ENCODE results near the gene SLC17A8. TPM values are rescaled to one million over a fixed set of nuclear protein-coding genes. Genes with fewer than 3 reads are reported as not detected.

The SLC17A8 gene
- total RNA-seq, 1 donor from 2014 or later: not detected

GRCh38 chr12:100445081-100445481 is 88.2 kb downstream of the SLC17A8 start:
- DNase-seq (ENCODE audit: low read depth): no peak
- H3K36me3 ChIP-seq (ENCODE audit: control insufficient read depth, insufficient read depth, low read length): no peaks in the 10 kb centered on the region
- no peaks in the 10 kb centered on the region for H3K27me3 ChIP-seq (ENCODE audit: control insufficient read depth, insufficient read depth, low read length)
- H3K4me3 ChIP-seq (ENCODE audit: low read depth, low read length): no peak overlapping the region
- TF ChIP-seq CTCF (IDR thresholded peaks at IDR 0.05; ENCODE audit: insufficient read depth, low read length, poor library complexity, severe bottlenecking): no peak

GRCh38 chr12:100447381-100447780 is 90.5 kb downstream of the SLC17A8 start:
- no peak for TF ChIP-seq CTCF (IDR thresholded peaks at IDR 0.05; ENCODE audit: insufficient read depth, low read length, poor library complexity, severe bottlenecking)
- no peaks in the 10 kb centered on the region for H3K36me3 ChIP-seq (ENCODE audit: control insufficient read depth, insufficient read depth, low read length)
- DNase-seq (ENCODE audit: low read depth): no peak
- H3K27me3 ChIP-seq (ENCODE audit: control insufficient read depth, insufficient read depth, low read length): no peaks in the 10 kb centered on the region
- no peak overlapping the region for H3K4me3 ChIP-seq (ENCODE audit: low read depth, low read length)

GRCh38 chr12:100448656-100449055 is 91.8 kb downstream of the SLC17A8 start:
- H3K27me3 ChIP-seq (ENCODE audit: control insufficient read depth, insufficient read depth, low read length): no peaks in the 10 kb centered on the region

GRCh38 chr12:100450735-100451134 is 93.9 kb downstream of the SLC17A8 start:
- Histone ChIP-seq H3K36me3 (ENCODE audit: control insufficient read depth, insufficient read depth, low read length) (no peaks in the 10 kb centered on the region), H3K27me3 (ENCODE audit: control insufficient read depth, insufficient read depth, low read length) (no peaks in the 10 kb centered on the region), H3K4me3 (ENCODE audit: low read depth, low read length) (no peak overlapping the region)
- no peak for DNase-seq (ENCODE audit: low read depth)
- TF ChIP-seq CTCF (IDR thresholded peaks at IDR 0.05; ENCODE audit: insufficient read depth, low read length, poor library complexity, severe bottlenecking): no peak

More at GRCh38 chr12:100448656-100449055, 91.8 kb downstream of the SLC17A8 start:
- TF ChIP-seq CTCF (IDR thresholded peaks at IDR 0.05; ENCODE audit: insufficient read depth, low read length, poor library complexity, severe bottlenecking): no peak
- DNase-seq (ENCODE audit: low read depth): no peak
- H3K36me3 ChIP-seq (ENCODE audit: control insufficient read depth, insufficient read depth, low read length): no peaks in the 10 kb centered on the region
- H3K4me3 ChIP-seq (ENCODE audit: low read depth, low read length): no peak overlapping the region

- TF ChIP-seq CTCF (IDR thresholded peaks at IDR 0.05; ENCODE audit: insufficient read depth, low read length, poor library complexity, severe bottlenecking): no peak
- no peak overlapping the region for H3K4me3 ChIP-seq (ENCODE audit: low read depth, low read length)
- no peaks in the 10 kb centered on the region for H3K27me3 ChIP-seq (ENCODE audit: control insufficient read depth, insufficient read depth, low read length)
- no peak for DNase-seq (ENCODE audit: low read depth)
- H3K36me3 ChIP-seq (ENCODE audit: control insufficient read depth, insufficient read depth, low read length): no peaks in the 10 kb centered on the region
These were observed 97.1 kb downstream of the SLC17A8 start for GRCh38 chr12:100453951-100454350.

- no peak overlapping the region for H3K4me3 ChIP-seq (ENCODE audit: low read depth, low read length)
- no peak for DNase-seq (ENCODE audit: low read depth)
- no peaks in the 10 kb centered on the region for H3K36me3 ChIP-seq (ENCODE audit: control insufficient read depth, insufficient read depth, low read length)
- no peak for TF ChIP-seq CTCF (IDR thresholded peaks at IDR 0.05; ENCODE audit: insufficient read depth, low read length, poor library complexity, severe bottlenecking)
- no peaks in the 10 kb centered on the region for H3K27me3 ChIP-seq (ENCODE audit: control insufficient read depth, insufficient read depth, low read length)
These were observed 99.0 kb downstream of the SLC17A8 start for GRCh38 chr12:100455896-100456295.
